AG09309 (cell line): ENCODE measurements around the gene ZNF79.

Experiments used
- DNase-seq: peaks from one replicate; pipeline ENCODE4 v3.0.0-alpha.2; 2010; ENCODE audit warnings: low read depth
- H3K4me3 ChIP-seq: 2 replicates; pipeline ENCODE4 v1.5.1; 2011; ENCODE audit warnings: mild to moderate bottlenecking, low read depth, low read length, moderate library complexity; ENCODE audit not compliant: control insufficient read depth
- TF ChIP-seq, protein P1 (sequence below): IDR thresholded peaks from 2 replicates; pipeline ENCODE4 v1.5.1; 2011; ENCODE audit warnings: mild to moderate bottlenecking, low read depth, low read length, inconsistent platforms; ENCODE audit not compliant: insufficient read depth, control insufficient read depth; ENCODE audit errors: missing control alignments

The ZNF79 gene

DNA sequence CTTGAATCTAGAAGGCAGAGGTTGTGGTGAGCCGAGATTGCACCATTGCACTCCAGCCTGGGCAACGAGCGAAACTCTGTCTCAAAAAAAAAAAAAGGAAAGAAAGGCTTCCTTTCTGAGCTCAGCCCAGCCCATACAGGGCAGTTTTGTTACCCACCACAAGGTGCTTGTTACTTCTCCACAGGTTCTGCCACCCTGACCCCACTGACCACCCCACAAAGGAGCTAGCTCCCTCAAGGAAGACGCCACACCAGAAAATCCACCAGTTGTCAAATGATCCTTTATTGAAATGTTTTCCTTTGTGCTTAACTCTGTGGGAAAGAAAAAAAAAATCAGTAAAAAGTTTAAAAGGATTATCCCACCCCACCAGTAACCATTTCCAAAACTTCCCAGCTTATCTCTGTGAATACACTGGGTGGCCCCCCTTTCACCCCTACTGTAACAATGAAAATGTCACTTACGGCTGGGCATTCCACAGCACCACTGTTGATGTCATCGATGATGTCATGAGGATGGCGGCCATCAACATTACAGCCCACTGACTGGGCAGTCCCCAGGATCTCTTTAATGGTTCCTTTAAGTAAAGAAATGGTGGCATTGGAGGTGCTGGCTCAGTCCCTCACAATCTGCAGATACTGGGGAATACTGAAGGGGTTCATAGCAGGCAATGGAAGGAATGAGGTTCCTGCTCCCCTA, 23.4 kb downstream of the ZNF79 start:
- DNase-seq: no peak
- H3K4me3 ChIP-seq: no peak overlapping the region
- TF ChIP-seq, protein P1, sequence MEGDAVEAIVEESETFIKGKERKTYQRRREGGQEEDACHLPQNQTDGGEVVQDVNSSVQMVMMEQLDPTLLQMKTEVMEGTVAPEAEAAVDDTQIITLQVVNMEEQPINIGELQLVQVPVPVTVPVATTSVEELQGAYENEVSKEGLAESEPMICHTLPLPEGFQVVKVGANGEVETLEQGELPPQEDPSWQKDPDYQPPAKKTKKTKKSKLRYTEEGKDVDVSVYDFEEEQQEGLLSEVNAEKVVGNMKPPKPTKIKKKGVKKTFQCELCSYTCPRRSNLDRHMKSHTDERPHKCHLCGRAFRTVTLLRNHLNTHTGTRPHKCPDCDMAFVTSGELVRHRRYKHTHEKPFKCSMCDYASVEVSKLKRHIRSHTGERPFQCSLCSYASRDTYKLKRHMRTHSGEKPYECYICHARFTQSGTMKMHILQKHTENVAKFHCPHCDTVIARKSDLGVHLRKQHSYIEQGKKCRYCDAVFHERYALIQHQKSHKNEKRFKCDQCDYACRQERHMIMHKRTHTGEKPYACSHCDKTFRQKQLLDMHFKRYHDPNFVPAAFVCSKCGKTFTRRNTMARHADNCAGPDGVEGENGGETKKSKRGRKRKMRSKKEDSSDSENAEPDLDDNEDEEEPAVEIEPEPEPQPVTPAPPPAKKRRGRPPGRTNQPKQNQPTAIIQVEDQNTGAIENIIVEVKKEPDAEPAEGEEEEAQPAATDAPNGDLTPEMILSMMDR: no peak

DNA sequence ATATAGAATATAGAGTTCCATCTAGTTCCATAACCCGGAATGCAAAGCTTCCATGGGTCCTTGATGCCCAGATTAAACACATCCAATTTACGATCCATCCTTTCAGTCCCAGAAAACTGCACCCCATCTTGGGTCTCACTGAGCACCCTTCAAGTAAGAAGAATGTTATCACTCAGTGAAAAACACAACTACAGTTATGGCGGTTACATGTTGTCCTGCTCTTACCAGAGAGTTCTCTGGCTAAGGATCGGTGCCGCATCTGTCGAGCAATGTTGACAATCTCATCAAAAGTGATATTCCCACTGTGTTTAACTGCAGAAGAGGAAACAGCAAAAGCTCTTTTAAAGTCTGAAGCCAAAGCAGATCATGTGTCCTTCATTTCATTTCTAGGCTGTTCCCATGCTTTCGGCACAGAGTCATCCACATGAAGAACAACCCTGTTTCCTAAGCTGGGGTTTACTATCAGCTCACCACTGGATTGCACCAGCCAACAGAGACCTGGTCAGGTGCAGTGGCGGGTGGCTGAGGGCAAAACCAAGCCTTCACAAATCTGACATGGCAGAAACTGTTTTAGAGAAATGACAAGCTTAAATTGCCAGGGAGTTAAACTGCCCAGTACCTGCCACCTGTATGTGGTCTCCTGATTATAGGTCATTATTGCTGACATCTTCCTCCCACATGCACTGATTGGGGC, 24.1 kb downstream of the ZNF79 start:
- peak overlapping the region; percentile 55; the same call in 1 of the 2 replicates for H3K4me3 ChIP-seq
- TF ChIP-seq, protein P1: no peak
- no peak for DNase-seq

DNA sequence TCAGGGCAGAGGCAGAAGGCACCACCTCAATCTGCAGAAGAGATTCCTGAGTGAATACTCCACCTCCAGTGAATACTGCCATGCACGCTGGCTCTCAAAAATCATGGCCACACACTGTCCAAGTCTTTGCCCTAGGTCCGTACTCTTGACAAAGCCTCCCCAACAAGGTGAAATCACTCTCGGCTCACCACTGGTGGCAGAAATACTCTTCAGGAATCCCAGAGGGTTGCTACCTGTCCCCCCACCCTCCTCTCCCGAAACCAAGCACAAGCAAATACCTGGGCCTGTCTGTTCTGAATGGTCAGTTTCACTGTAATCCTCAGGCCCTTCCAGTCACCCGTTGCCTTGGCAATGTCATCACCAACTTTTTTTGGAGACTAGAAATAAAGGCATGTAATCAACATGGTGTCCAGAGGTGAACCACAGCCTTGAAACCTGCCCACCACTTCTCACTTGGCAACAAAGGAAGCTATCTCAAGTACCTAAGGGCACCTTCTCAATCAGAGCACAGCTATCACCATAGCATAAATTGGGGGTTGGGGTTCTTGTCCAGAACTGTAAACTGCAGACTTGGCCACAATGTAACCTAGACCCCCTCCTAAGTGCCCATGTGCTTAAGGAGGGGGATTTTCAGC, 25.3 kb downstream of the ZNF79 start:
- no peak for DNase-seq
- TF ChIP-seq, protein P1: no peak
- peak overlapping the region; percentile 55 for H3K4me3 ChIP-seq

DNA sequence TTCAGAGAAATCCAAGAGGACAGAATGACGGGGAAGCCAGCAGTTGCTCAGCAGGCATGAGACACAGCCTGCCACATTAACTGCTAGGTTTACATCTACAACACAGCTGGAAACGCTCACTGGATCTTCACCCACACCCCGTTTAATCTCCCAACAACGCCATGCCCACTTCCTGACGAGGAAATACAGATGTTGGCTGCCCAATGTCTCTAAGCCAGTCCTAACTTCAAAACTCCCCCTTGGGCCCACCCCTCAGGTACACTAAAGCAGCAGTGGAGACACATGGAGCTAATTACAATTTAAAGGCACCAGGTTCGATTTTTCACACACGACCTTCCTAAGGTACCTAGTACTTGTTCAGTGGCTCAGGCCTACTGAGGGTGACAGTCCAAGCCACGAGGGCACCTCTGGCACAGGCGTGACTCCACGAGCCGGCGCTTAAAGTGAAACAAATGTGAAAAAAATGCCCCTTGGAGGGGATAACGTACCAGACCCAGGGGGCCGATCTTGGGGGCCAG, 26.1 kb downstream of the ZNF79 start:
- TF ChIP-seq, protein P1: no peak
- DNase-seq: no peak
- peak overlapping the region; percentile 55 for H3K4me3 ChIP-seq

DNA sequence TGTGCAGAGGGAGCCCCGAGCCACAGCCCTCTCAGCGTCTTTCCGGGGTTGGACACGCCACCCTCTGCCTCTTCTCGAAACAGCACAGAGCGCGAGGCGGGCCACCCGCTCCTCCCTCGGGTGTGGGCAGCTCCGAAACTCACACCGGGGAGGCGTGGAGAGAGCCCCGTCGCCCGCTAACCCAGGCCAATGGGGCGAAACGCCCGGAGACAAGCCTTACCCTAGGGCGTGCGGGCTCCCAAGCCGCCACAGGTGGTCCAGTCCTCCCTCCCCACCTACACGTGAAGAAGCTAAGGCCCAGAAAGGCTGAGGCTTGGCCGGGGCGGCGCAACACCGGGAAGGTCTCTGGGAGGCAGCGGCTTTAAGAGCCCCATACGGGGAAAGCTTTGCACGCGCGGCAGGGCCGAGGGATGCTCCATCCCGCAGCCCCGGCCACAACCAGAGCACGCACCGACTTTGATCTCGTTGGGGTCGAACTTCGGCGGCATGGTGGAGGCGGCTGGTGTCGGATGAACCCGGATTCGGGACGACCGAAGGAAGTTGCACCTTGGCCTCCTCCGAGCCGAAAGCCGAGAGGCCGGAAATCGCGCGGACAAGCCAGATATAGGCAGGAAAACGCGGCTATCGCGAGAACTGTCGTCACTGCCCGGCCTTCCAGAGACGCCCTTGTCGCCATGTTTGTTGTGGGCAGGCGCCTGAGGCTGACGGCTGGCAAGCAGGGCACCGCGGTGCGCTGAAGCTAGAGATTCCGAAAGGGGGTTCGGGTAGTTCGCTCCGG, 26.8 kb downstream of the ZNF79 start, which contains the start of the genes LRSAM1 and RPL12:
LRSAM1 (plus strand) TSS at position 681 of the 778 bp plus-strand sequence. CDS start 3,018 bp downstream, outside the sequence.
RPL12 (minus strand) TSS at position 577 of the 778 bp plus-strand sequence; CDS start at position 488, 89 bp downstream.
- H3K4me3 ChIP-seq: peak within 1 kb of the TSS; percentile 55

More for the DNA sequence above, 26.8 kb downstream of the ZNF79 start, which contains the start of the genes LRSAM1 and RPL12:
- DNase-seq: peak; percentile 84
- TF ChIP-seq, protein P1: peak; percentile 18
